ENCODE data around the gene STK24.
A peak's percentile ranks its signal among the peaks of the same experiment; 100 is the strongest.

STK24 gene

DNA sequence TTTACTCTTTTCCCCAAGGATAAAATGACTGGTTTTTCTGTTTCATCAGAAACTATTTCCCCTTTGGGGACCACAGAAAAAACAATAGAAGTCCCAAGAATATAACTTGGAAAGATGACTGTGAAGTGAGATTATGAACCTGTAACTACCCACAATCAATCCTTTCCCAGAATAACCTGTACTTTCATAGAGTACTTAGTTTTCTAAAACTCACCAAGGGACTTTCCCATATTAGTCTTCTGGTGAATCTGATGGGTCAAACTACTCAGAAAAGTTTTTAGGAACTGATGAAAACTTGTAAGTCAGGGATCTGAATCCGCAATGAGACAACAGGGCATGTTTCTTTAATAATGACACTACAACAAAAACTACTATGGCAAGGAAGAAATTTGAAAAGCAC lies 62.6 kb downstream of the STK24 start:
- DNase-seq (ENCODE audit: low read depth in 2 of 2, low spot score in 1 of 2), result no peak

DNA sequence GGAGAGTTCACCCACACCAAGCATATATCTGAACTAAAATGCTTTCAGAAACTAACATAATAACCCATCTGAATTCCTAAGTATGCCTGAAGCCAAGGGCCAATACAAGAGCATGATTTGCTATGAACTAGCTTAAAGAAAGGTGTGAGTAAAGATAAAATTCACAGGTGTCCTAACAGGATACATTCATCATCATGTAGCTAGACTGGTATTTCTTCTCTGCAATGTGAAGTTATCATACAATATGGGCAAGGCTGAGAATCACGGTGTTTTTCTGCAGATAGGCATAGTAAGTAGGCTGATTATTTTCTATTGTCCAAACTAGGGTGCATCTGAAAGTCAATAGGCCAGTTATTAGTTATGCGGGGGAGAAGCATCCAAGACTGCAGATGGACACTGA lies 63.1 kb downstream of the STK24 start:
- DNase-seq (ENCODE audit: low read depth in 2 of 2, low spot score in 1 of 2), result no peak

DNA sequence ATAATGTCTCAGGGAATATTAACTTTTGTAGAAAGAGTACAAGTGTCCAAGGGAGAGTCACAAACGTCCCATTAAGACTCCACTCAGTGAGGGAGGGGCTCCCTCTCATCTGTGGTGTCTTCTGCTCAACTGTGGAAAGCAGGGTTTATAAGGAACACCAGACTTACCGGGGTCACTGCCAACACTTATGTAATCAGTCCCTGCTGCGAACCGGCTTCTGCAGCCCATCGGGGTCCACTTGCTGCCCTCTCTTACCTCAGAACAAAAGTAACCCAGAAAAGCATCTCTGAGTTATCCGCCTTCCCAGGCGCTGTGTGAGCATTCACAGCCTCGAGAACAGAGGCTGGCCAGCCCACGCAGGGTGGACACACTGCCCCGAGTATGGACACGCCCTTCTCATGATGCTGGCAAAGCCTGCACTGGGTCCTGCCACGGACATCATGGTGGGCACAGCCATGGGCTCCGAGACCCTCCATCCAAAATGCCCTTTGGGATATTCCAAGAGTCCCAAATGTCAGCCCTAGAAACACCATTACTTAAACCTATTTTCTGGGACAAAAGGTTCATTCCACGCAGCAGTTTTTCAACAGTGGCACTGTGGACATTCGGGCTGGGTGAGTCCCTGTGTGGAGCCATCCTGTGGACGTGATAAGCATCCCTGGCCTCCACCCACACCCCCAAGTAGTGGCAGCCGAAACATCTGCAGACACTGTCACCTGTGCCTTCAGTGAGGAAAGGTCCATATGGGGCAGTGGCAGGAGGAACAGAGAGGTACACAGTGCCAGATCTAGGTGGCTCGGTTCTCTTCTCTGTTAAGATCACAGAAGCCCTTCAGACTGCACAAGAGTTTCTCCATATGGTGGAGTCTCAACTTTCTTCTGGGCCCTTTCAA lies 63.9 kb downstream of the STK24 start:
- no peak for DNase-seq (ENCODE audit: low read depth in 2 of 2, low spot score in 1 of 2)

DNA sequence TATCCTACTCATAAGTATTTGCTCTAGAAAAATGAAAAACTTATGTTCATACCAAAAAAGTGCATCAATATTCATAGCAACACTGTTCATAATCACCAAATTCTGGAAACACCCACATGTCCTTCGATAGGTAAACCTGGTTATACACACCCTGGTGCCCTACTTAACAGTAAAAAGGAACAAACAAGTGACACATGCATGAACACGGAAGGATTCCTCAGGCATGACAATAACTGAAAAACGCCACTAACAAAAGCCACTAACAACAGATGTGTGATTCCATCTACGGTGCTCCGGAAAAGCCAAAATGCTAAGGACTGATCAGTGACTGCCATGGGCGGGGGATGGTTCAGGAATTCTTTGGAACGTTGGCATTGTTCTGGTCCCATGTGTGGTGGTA lies 65.5 kb downstream of the STK24 start:
- DNase-seq (ENCODE audit: low read depth in 2 of 2, low spot score in 1 of 2), result no peak

DNA sequence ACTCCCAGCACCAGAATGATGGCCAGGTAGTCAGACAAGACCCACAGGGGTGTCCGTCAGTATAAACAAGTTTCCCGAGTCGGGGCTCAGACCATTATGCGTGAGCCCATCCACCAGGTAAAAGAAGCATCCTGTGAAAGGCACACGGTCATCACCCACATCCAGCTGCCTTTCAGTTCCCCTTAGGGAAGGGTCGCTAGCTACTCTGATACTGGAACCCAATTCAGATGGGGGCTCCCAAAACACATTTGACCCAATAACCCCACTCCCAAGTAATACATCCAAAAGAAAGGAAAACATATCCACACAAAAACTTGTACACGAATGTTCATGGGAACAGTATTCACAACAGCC lies 66.8 kb downstream of the STK24 start:
- no peak for DNase-seq (ENCODE audit: low read depth in 2 of 2, low spot score in 1 of 2)

DNA sequence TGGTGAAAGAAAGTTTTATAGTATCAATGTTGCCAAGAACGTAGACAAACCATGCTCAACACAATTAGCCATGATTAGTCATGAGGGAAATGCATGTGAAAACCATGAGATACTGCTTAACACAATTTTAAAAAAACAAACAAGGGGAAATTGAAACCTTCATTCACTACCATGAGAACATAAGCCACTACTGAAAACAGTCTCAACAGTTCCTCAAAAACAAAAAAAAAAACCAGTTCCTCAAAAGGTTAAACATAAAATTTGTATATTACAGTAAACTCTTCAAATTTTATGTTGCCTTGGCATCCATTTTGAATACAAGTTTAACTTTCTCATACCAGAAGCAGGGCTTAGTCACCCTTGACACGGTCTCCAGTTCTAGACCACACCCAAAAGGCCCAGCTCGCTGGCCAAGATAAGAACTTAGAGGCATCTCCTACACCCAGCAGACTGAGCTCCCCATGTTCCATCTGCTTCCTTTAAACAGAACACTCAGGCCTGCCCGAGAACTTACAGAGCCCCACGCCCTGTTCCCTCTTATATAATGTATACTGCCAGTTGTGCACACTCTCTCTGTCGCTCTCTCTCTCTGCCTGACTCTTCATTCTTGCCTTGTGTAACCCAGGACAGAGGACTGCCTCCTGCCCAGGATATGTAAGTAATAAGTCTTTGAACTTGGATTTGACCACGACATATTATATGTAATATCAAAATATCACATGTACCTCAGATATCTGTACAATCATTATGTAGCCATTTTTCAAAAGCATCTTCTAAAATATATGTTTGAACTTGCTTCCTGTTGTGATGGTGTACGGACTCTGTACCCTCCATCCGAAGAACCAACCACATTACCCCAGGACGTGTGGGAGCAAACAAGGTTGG lies 67.4 kb downstream of the STK24 start:
- DNase-seq (ENCODE audit: low read depth in 2 of 2, low spot score in 1 of 2), result peak in 1 of 2 donors; percentile 9

DNA sequence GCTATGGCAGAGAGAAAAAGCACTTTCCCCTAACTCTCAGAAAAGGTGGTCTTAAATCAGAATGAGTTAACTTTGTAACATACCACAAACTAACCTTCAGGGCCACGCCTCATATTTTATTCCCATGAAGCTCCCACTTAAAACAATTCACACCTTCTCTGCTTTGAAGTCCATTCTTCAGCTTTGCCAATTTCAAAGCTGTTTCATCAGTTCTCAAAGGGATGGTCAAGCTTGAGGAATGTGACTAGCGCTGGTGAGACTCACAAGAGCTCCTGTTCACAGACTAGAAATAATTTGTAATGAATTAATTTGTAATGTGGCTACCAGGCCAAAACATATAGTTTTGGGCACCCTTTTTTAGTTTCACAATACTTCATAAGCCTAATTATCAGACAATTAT lies 68.2 kb downstream of the STK24 start:
- DNase-seq (ENCODE audit: low read depth in 2 of 2, low spot score in 1 of 2), result no peak

DNA sequence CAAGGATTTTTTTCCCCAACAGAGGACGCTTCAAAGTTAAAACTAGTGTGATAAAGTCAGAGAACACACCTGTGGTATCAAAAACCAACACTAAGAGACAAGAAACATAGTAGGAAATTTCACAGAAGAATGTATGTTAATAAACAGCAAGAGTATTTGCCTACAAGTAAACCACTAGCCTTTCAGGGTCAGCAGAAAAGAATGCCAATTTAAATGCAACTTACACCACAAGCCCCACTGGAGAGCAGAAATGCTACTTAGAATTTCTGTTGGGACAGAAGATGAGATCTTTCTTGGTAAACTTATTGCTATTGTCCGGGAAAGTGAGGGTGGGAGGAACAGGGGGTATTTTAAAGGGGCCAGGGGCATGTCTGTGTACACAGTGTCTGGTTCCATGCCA lies 68.6 kb downstream of the STK24 start:
- DNase-seq (ENCODE audit: low read depth in 2 of 2, low spot score in 1 of 2), result no peak

DNA sequence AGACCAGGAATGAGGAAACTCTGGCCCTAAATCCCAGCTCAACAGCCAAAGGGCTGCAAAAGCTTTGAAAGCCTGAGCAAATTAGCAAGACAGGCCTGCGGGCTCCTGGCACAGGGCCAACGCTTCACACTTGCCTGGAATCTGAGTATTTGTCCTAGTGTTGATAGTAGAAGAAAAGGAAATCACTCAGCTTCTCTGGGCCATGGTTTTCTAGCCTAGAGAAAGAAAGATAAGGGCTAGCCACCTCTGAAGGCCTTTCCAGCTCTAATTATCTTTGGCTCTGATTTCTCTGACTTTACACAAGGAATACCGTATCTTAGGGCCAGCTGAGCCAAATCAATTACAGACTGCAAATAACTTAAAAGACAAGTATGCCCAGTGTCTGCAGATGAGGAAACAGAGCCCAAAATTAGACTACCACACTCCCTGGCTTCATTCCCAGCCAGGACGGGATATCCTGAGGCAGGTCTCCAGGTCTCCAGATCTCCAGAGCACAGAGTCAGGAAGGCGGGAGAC lies 69.6 kb downstream of the STK24 start:
- no peak for DNase-seq (ENCODE audit: low read depth in 2 of 2, low spot score in 1 of 2)

DNA sequence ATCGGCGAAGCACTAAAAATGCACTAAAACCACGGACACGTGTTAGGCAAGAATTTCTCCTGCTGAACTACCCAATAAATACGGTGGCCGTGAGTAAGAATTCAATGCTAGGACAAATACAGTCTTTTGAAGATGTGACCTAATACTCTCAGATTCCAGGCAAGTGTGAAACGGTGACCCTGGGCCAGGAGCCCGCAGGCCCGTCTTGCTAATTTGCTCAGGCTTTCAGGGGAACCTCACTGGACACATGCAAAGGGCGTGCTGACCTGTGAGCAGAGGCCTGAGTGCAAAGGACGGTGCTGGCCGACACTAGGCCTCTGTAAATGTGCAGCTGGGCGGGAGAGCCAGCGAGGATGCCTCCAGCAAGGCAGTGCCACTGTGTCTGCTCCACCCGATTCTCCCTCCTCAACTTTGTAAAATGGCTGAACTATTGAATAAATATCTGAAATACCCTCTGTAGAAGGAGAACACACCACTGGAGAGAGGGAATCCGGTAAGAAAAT lies 70.1 kb downstream of the STK24 start:
- DNase-seq (ENCODE audit: low read depth in 2 of 2, low spot score in 1 of 2), result no peak

DNA sequence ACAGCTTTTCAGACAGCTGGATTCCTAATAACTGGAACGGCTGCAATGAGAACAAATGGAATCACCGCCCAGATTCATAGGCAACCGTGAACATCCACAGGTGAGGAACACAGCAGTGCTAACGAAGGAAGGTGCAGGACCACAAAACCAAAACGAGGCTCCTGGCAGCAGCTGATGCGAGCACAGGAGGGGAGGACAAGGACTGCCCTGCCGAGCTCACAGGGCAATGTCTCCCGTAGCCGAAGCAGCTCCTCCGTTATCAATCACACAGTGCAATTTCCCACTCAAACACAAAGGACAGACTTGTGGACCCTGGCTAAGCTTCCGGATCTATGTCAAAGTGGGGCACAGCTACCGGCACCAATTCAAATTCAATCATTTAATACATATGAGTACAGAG lies 70.6 kb downstream of the STK24 start:
- DNase-seq (ENCODE audit: low read depth in 2 of 2, low spot score in 1 of 2), result no peak

DNA sequence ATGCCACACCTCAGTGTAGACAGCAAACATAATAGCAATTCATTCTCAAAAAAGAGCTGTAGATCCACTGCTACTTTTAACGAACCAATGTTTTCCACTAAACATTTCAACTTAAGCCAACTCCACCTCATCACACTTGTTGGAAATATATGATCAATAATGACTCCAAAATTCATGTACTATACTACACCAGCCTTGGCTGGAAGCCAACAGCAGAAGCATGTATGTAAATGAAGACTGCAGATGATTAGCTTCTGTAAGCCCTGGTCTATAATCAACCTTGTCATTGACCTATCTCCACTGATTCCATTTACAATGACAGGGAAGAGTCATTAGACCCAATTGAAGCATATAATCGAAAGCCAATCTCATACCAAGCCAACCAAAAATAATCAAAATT lies 71.7 kb downstream of the STK24 start:
- no peak for DNase-seq (ENCODE audit: low read depth in 2 of 2, low spot score in 1 of 2)

DNA sequence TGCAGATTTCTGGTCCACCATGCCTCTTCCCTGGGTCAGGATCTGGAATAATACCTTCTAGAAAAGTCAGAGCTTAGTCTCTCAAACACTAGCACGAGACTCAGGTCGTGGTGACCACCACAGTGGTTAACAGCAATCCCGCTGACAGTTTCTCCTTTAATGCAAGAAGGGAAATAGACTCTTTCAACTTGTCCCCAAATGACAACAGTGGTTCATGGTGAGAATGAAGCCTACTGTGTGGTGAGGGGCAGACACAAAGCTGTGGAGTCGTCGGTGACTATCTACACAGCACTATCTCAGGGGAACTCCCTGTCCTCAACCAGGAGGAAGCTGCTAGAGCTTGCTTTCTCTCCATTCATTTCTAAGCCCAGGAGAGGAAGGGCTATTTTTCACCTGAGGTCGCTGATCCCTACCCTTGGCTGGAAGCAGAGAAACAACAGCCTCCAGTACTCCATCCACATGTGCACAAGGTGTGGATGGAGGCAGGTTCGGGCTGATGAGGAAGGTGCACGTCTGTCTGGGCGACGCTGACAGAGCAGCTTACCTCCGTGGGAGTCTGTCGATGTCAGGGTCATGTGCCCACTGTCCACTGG lies 72.4 kb downstream of the STK24 start:
- no peak for DNase-seq (ENCODE audit: low read depth in 2 of 2, low spot score in 1 of 2)

DNA sequence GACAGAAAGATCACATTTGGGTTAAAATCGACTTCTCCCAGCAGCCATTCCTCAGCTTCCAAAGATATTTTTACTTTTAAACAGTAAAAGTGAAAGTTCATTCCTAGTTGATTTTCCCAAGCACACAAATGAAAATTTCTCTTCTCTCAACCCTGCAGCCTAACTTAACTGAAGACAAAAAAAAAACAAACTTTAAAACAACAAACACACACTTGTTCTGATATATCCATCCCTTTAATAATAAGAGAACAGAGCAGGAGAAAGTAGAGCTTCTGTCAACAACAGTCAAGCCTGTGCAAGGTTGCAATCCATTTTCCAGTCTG lies 72.9 kb downstream of the STK24 start:
- DNase-seq (ENCODE audit: low read depth in 2 of 2, low spot score in 1 of 2), result no peak

DNA sequence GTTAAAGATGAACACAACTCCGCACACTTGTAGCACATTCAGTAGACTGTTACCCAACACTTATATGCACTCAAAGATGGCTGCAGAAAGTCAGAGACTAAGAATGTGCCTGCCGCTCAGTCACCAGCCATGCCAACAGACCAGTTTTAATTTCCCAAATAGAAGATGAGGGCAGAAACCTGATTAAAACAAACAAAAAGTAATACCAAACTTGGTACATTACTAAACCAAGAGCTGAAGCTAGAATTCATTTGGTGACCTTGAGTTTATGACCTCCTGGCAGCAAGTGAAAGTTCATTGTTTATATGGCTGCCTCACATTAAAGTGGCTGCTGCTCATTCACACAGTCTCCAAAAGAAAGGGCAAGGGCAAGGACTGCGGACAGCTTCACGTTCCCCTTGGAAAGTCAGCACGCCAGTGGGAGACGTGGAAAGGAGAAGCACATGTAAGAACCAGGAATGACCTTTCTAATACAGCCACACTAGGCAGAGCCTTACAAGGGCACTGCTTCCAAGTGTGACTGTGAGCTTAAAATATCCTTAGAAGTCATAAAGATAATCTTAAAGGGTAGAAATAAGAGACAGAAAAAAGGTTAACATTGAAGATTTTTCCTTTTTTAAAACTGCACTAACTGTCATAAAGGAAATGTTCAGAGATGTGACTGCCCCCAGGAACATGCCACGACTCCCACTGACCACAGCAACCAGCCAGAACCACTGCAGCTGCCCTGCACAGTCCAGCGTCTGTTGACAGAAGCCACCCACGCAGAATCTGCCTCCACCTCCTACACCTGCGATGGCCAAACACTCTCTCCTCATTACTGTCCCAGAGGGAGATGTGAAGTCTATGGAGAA lies 73.5 kb downstream of the STK24 start:
- DNase-seq (ENCODE audit: low read depth in 2 of 2, low spot score in 1 of 2), result no peak

DNA sequence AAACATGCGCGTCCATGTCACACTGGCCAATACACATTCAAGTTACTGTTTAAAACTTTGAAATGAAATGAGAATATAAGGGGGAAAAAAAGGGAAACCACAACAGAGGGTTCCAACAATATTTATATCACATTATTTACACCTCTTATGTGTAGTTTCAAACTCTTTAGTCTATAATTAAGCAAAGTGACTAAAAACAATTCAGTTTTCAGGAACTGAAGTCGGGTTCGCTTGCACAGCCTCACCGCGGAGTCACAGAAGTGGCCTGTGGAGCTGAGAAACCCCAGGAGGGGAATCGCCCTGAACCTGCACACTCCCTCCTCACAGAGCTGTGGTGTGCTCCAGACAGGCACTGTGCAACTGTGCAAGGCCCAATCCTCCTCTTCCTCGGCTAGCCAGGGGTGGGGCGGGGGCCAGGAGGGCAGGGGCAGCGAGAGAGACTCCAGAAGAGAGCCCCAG lies 75.9 kb downstream of the STK24 start:
- DNase-seq (ENCODE audit: low read depth in 2 of 2, low spot score in 1 of 2), result no peak

DNA sequence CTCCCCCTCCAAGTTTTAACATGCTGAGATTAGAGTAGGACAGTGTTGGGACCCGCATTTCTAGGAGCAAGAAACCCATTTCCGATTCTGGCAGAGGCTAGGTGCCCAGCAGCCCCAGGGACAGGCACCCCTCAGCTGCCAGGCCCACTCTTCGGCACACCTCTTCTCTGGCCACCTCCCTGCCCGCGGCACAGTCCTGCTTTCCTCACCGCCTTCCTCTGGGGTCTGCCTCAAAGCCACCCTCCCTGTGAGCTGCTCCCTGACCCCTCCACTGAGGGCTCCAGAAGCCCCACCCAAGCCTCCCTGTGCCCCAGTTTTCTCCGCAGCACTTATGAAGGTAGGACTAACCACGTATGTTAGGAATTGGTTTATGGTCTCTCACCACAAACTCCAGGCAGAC lies 79.9 kb downstream of the STK24 start:
- DNase-seq (ENCODE audit: low read depth in 2 of 2, low spot score in 1 of 2), result no peak

DNA sequence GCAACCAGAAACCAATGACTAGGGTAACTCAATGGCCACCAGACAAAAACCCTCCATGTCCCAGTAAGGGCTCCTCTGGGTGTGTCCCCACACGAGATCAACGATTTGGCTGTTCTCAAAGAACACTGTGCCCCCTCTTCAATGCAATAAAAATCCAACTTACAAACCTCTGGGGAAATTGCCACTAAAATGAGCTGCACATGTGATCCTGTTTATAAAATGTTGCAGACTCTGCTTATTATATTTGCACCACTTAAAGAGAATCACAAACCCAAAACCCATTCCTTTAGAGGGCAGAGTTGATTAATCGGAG lies 80.5 kb downstream of the STK24 start:
- no peak for DNase-seq (ENCODE audit: low read depth in 2 of 2, low spot score in 1 of 2)

DNA sequence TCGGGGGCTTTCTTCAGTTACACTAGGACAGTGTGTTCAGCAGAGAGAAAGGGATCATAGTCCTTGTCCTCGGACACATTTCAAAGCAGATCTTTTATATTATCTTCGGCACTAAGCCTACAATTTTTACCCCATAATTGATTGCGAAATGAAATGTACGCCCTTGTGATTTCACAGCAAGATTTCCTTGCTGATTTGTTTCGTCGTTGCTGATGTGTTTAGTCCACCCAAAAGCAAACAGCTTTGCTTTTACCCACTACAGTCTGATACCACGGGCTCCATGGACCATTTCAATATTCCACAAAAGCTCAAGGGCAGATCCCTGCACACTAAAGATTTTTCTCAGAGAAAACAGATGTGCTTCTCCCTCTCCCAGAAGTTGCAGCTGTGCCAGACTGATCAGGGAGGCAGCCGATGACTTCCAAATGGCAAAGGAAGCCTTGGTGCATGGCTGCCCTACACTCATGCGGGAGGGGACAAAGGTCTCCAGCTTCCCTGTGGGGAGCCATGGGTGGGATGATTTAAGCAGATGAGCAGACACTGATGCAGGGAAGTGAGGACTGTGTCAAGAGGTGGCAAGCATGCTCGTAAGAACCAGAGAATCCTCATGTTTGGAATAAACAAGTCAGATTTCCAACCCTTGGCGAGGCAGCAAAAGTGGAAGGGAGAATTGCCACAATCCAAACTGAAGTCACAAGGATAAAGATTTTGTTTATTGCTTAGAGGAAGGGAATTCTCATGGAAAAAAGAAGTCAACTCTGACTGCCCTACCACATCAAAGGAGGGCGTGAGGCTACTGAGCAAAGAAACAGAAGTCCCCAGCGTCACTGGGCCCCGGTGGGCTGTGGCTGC lies 81.1 kb downstream of the STK24 start:
- DNase-seq (ENCODE audit: low read depth in 2 of 2, low spot score in 1 of 2), result no peak

DNA sequence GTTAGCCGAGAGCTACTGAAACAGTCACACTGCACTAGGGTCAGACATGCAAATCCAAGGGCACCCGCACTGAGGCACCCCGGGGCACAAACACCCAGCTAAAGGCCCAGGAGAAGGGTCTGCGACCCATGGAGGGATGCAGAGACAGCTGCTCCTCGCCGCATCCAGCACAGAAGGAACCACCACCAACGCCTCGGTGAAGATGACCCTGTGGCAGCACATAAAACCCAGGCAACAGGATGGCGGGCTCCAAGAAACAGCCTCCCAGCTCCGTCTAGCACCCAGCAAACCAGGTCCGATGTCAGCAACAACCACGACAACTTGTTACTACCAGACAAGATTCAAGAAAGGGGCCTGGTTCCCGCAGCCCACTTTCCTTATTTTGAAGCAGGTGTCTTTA lies 82.1 kb downstream of the STK24 start:
- no peak for DNase-seq (ENCODE audit: low read depth in 2 of 2, low spot score in 1 of 2)
